ENCODE measurements around the gene NPC1L1. TPM values are rescaled to one million over a fixed set of nuclear protein-coding genes. Genes with fewer than 3 reads are reported as not detected.

The NPC1L1 gene
- 0.06 to 0.14 TPM (median 0.08 TPM) in 5 replicates for total RNA-seq (2022; extraction: Qiagen RNA extraction; ENCODE audit: low read depth)

GRCh38 chr7:44541028-44541869 lies at the start of gene NPC1L1:
Gene NPC1L1 (minus strand): TSS chr7:44541330. CDS start chr7:44541259, 71 bp downstream.

GRCh38 chr7:44581879-44582603 lies 40.9 kb upstream of the NPC1L1 start, which contains the start of gene TMED4:
Gene TMED4 (minus strand): TSS chr7:44582231. CDS start chr7:44582206, 25 bp downstream.

GRCh38 chr7:44573464-44574286 lies 32.5 kb upstream of the NPC1L1 start, which contains the start of gene DDX56:
Gene DDX56 (minus strand): TSS chr7:44573908. CDS start chr7:44573895, 13 bp downstream.

GRCh38 chr7:44490351-44491200 lies 50.6 kb downstream of the NPC1L1 start, which contains the start of gene NUDCD3:
Gene NUDCD3 (minus strand): TSS chr7:44490658. CDS start chr7:44490600, 58 bp downstream.

Other genes starting within 250 kb of the NPC1L1 start
- 0.08 to 0.36 TPM (median 0.21 TPM) in 5 replicates for gene CAMK2B, start 215.7 kb downstream of the NPC1L1 start, total RNA-seq (2022; extraction: Qiagen RNA extraction; ENCODE audit: low read depth)
- 47.7 to 67.2 TPM (median 61.0 TPM) in 5 replicates for gene NUDCD3, start 50.7 kb downstream of the NPC1L1 start, total RNA-seq (2022; extraction: Qiagen RNA extraction; ENCODE audit: low read depth)
- gene DDX56, start 32.6 kb upstream of the NPC1L1 start, total RNA-seq (2022; extraction: Qiagen RNA extraction; ENCODE audit: low read depth) = 96.4 to 130 TPM (median 118 TPM) in 5 replicates
- gene TMED4, start 40.9 kb upstream of the NPC1L1 start, total RNA-seq (2022; extraction: Qiagen RNA extraction; ENCODE audit: low read depth) = 45.1 to 53.6 TPM (median 52.5 TPM) in 5 replicates
- 20.8 to 37.6 TPM (median 31.5 TPM) in 5 replicates for gene OGDH, start 65.3 kb upstream of the NPC1L1 start, total RNA-seq (2022; extraction: Qiagen RNA extraction; ENCODE audit: low read depth)
- 17.4 to 39.0 TPM (median 35.0 TPM) in 5 replicates for gene ZMIZ2, start 207.5 kb upstream of the NPC1L1 start, total RNA-seq (2022; extraction: Qiagen RNA extraction; ENCODE audit: low read depth)